HEK293 (cell line): ENCODE data around the gene PIP5K1C.

Experiments
- BCL11A ChIP-seq: fragments of 450-650 bp; formaldehyde crosslinking; IDR thresholded peaks from 2 replicates; pipeline ENCODE4 v1.5.1; 2016; ENCODE audit warnings: low read depth, missing biosample characterization, missing genetic modification characterization
- GLI4 ChIP-seq: fragments of 450-650 bp; formaldehyde crosslinking; IDR thresholded peaks from 2 replicates; pipeline ENCODE4 v1.5.1; 2016; ENCODE audit warnings: missing biosample characterization, missing genetic modification characterization
- SP2 ChIP-seq: fragments of 450-650 bp; formaldehyde crosslinking; IDR thresholded peaks from 2 replicates; pipeline ENCODE4 v1.5.1; 2016; ENCODE audit warnings: missing biosample characterization, missing genetic modification characterization
- TCF7L2 ChIP-seq: IDR thresholded peaks from 2 replicates; pipeline ENCODE4 v1.6.1; 2011; ENCODE audit warnings: low read depth, mild to moderate bottlenecking, inconsistent platforms, low read length, moderate library complexity, borderline replicate concordance
- ZNF292 ChIP-seq: fragments of 450-650 bp; formaldehyde crosslinking; IDR thresholded peaks from 2 replicates; pipeline ENCODE4 v1.5.1; 2016; ENCODE audit warnings: low read depth, missing biosample characterization, missing genetic modification characterization, borderline replicate concordance
- ZNF514 ChIP-seq: fragments of 450-650 bp; formaldehyde crosslinking; IDR thresholded peaks from 2 replicates; pipeline ENCODE4 v1.5.1; 2016; ENCODE audit warnings: missing biosample characterization, missing genetic modification characterization
- TF ChIP-seq, protein P1 (sequence below): fragments of 450-650 bp; formaldehyde crosslinking; IDR thresholded peaks from 2 replicates; pipeline ENCODE4 v1.5.1; 2016; ENCODE audit warnings: missing biosample characterization, missing genetic modification characterization
- TF ChIP-seq, protein P2 (sequence below): fragments of 450-650 bp; formaldehyde crosslinking; IDR thresholded peaks from 2 replicates; pipeline ENCODE4 v1.5.1; 2016; ENCODE audit warnings: missing biosample characterization, missing genetic modification characterization
- TF ChIP-seq, protein P3 (sequence below): fragments of 450-650 bp; formaldehyde crosslinking; conservative IDR thresholded peaks from 2 replicates; pipeline ENCODE4 v1.5.1; 2016; ENCODE audit warnings: low read depth, missing biosample characterization, missing genetic modification characterization
- TF ChIP-seq, protein P4 (sequence below): fragments of 450-650 bp; formaldehyde crosslinking; IDR thresholded peaks from 2 replicates; pipeline ENCODE4 v1.5.1; 2016; ENCODE audit warnings: missing biosample characterization, missing genetic modification characterization

DNA sequence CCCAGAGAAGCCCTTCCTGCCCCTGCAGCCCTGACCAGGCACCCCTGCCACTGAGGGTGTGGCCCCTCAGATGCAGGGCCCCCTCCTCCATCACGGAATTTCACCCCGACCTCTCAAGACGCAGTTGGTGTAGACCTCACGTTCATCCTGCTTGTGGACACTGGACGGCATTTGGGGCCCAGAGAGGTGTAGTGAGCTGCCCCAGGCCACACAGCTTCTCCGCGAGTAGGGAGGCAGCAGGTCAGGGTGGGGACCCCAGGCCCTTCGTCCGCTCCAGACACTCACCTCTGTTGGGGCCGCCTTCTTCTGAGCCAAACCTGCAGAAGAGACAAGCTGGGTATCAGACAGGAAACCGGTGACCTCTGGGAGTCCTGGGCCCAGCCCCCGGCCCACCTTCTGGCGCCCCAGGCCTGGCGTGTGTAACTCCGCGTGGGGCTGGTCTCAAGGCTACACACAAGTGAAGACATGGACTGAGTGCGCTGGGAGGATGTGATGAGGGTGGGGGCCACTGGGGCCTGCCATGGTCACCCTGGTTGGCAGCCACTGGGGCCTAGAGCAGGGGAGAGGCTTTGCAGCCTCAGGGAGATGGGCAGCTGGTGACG, 33.1 kb downstream of the PIP5K1C start:
- TF ChIP-seq, protein P1, sequence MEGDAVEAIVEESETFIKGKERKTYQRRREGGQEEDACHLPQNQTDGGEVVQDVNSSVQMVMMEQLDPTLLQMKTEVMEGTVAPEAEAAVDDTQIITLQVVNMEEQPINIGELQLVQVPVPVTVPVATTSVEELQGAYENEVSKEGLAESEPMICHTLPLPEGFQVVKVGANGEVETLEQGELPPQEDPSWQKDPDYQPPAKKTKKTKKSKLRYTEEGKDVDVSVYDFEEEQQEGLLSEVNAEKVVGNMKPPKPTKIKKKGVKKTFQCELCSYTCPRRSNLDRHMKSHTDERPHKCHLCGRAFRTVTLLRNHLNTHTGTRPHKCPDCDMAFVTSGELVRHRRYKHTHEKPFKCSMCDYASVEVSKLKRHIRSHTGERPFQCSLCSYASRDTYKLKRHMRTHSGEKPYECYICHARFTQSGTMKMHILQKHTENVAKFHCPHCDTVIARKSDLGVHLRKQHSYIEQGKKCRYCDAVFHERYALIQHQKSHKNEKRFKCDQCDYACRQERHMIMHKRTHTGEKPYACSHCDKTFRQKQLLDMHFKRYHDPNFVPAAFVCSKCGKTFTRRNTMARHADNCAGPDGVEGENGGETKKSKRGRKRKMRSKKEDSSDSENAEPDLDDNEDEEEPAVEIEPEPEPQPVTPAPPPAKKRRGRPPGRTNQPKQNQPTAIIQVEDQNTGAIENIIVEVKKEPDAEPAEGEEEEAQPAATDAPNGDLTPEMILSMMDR (tag by site-specific recombination): no peak
- no peak for TF ChIP-seq ZNF292 (tag by site-specific recombination)
- TF ChIP-seq ZNF514 (tag by site-specific recombination): no peak
- no peak for TF ChIP-seq TCF7L2
- TF ChIP-seq, protein P2, sequence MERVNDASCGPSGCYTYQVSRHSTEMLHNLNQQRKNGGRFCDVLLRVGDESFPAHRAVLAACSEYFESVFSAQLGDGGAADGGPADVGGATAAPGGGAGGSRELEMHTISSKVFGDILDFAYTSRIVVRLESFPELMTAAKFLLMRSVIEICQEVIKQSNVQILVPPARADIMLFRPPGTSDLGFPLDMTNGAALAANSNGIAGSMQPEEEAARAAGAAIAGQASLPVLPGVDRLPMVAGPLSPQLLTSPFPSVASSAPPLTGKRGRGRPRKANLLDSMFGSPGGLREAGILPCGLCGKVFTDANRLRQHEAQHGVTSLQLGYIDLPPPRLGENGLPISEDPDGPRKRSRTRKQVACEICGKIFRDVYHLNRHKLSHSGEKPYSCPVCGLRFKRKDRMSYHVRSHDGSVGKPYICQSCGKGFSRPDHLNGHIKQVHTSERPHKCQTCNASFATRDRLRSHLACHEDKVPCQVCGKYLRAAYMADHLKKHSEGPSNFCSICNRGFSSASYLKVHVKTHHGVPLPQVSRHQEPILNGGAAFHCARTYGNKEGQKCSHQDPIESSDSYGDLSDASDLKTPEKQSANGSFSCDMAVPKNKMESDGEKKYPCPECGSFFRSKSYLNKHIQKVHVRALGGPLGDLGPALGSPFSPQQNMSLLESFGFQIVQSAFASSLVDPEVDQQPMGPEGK (tag by site-specific recombination): no peak
- TF ChIP-seq SP2 (tag by site-specific recombination): no peak
- TF ChIP-seq, protein P3, sequence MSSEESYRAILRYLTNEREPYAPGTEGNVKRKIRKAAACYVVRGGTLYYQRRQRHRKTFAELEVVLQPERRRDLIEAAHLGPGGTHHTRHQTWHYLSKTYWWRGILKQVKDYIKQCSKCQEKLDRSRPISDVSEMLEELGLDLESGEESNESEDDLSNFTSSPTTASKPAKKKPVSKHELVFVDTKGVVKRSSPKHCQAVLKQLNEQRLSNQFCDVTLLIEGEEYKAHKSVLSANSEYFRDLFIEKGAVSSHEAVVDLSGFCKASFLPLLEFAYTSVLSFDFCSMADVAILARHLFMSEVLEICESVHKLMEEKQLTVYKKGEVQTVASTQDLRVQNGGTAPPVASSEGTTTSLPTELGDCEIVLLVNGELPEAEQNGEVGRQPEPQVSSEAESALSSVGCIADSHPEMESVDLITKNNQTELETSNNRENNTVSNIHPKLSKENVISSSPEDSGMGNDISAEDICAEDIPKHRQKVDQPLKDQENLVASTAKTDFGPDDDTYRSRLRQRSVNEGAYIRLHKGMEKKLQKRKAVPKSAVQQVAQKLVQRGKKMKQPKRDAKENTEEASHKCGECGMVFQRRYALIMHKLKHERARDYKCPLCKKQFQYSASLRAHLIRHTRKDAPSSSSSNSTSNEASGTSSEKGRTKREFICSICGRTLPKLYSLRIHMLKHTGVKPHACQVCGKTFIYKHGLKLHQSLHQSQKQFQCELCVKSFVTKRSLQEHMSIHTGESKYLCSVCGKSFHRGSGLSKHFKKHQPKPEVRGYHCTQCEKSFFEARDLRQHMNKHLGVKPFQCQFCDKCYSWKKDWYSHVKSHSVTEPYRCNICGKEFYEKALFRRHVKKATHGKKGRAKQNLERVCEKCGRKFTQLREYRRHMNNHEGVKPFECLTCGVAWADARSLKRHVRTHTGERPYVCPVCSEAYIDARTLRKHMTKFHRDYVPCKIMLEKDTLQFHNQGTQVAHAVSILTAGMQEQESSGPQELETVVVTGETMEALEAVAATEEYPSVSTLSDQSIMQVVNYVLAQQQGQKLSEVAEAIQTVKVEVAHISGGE: no peak
- TF ChIP-seq BCL11A (tag by site-specific recombination): no peak
- TF ChIP-seq, protein P4, sequence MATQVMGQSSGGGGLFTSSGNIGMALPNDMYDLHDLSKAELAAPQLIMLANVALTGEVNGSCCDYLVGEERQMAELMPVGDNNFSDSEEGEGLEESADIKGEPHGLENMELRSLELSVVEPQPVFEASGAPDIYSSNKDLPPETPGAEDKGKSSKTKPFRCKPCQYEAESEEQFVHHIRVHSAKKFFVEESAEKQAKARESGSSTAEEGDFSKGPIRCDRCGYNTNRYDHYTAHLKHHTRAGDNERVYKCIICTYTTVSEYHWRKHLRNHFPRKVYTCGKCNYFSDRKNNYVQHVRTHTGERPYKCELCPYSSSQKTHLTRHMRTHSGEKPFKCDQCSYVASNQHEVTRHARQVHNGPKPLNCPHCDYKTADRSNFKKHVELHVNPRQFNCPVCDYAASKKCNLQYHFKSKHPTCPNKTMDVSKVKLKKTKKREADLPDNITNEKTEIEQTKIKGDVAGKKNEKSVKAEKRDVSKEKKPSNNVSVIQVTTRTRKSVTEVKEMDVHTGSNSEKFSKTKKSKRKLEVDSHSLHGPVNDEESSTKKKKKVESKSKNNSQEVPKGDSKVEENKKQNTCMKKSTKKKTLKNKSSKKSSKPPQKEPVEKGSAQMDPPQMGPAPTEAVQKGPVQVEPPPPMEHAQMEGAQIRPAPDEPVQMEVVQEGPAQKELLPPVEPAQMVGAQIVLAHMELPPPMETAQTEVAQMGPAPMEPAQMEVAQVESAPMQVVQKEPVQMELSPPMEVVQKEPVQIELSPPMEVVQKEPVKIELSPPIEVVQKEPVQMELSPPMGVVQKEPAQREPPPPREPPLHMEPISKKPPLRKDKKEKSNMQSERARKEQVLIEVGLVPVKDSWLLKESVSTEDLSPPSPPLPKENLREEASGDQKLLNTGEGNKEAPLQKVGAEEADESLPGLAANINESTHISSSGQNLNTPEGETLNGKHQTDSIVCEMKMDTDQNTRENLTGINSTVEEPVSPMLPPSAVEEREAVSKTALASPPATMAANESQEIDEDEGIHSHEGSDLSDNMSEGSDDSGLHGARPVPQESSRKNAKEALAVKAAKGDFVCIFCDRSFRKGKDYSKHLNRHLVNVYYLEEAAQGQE (tag by site-specific recombination): no peak
- no peak for TF ChIP-seq GLI4 (tag by site-specific recombination)
